COLO829 (cell line): ENCODE data around the gene CAMK2D.
"Not testable (repeated sequence)": the region's sequence is repeated elsewhere in the genome, so short reads cannot be mapped to it uniquely, and the experiment has no call there.

Source experiments
- DNase-seq: peaks from one replicate; pipeline ENCODE4 v3.0.0; 2012; ENCODE audit warnings: low spot score

CAMK2D gene

GRCh38 chr4:113761620-113762185 lies at the start of gene CAMK2D:
TSS of gene CAMK2D (minus strand) at chr4:113761738. CDS start at chr4:113761068, 670 bp downstream.
- peak; percentile 48 for DNase-seq

DNA sequence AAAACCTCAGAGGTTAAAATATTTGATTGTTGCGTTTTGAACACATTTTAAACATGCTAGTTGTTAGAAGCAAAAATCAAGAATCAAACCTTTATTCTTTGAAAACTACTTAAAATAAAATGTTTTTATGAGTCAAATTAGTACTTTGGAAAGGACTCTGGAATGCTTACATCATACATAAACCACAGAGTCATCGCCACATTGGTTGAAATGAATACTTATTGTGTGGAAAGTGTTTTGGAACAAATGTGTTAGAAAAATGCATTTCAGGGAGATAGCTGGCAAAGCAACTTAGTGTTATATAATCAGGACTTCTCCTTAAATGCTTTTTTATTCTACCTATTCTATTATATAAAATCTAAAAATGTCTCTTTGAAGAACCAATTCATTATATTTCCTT lies 49.4 kb upstream of the CAMK2D start:
- peak; percentile 13 for DNase-seq

GRCh38 chr4:113809311-113809710 lies 47.8 kb upstream of the CAMK2D start:
- no peak for DNase-seq

DNA sequence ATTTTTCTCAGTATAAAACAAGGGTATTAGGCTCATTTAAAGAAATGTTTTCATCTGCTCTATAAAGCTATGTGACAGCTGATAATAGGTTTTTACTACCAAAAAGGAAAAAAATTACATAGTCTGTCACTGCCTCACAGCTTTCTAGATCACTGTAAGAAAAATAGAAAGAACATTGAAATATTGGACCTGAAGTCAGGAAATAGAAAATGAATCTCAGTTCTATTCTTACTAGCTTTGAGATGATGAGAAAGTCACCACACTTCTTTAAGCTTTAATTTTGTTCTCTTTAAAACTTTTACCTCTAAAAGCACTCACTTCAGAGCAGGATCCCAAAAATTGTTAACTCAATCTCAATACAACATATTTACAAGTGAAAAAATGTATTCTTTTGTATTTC lies 45.3 kb upstream of the CAMK2D start:
- no peak for DNase-seq

- DNase-seq: no peak
These were observed 40.3 kb upstream of the CAMK2D start for GRCh38 chr4:113801882-113802281.

GRCh38 chr4:113796381-113796780 lies 34.8 kb upstream of the CAMK2D start:
- DNase-seq: not testable (repeated sequence)

DNA sequence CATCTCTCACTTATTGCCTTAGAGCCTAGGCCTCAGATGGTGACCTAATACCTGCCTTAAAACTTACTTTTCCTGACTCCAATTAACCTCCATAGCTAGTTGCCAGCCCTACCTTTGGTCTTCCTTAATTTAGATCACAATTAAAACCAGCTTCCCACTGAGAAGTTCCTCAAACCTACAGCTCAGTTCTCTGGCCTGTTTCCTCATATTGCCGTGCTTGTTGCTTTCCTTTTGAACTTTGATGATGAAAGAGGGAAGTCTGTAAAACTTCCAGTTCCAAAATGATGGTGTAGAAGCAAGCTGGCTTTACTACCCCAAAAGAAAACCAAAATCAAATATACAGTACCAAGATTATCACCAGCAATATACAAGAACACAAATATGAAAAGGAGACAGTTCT lies 28.9 kb upstream of the CAMK2D start:
- no peak for DNase-seq

GRCh38 chr4:113788888-113789287 lies 27.4 kb upstream of the CAMK2D start:
- DNase-seq: no peak

DNA sequence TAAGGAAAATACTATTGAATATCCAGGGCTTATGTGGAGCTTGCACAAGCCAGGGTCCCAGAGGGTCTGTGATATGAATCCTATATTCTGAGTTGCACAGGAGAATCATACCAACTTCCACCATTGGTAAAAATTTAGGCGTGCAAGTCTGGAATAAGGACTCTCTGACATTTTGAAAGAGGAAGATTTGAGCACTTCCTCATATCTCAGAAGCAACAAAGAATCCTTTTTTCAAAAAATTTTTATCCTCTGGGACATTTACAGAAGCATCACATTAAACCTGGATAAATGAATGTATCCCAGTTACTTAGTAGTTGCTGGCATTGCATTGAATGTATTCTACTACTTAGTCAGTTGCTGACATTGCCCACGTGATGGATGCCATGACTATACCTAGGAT lies 24.2 kb upstream of the CAMK2D start:
- DNase-seq: peak; percentile 24

DNA sequence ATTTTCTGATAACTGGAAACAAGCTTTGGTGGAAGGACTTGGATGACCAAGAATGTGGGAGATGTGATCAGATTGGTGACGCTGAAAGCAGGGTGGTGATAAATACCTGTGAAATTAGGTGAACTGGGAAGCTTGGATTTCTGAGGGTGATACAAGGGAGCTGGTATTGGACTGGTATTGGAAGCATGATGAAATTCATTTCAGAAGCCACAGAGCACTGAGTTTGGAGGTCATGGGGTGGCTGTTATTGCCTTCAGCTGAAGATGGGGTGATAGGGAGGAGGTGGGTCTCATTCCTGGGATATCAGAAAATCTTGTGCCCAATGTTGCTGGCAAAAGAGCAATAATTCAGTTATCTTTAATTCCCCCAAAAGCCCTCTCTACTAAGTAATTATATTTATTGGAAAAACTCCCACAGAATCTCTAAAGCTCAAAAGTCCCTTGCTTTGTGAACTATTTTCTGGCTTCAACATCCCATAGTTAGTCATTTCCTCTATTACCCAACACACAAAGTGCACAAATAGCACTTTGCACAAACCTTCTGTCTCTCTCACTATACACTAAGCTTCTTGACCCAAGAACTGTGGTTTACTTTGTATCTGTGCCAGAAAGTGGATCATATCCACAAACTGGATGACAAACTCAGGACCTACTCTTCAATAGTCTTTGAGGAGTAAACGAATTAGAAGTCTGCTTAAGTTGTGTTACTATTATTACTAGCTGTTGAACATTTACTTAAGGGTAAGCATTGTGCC lies 23.1 kb upstream of the CAMK2D start:
- peak; percentile 71 for DNase-seq

DNA sequence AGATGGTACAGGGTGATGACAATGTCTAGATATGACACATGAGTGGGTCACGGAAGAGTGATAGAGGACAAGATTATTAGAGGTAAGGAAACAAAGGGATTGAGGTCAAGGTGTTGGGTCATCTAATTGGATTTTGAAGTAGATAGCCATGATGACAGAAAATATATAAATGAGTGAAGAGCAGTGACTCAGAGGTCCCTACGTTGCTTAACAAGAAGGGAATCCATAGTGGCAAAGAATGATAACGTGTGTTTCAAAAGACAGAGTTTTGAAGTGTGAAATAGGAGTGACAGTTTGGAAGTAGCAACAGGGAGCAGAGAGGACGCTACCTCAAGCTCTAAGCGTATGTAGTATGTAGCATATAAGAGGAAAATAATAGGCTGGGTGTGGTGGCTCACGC lies 22.2 kb upstream of the CAMK2D start:
- DNase-seq: no peak

DNA sequence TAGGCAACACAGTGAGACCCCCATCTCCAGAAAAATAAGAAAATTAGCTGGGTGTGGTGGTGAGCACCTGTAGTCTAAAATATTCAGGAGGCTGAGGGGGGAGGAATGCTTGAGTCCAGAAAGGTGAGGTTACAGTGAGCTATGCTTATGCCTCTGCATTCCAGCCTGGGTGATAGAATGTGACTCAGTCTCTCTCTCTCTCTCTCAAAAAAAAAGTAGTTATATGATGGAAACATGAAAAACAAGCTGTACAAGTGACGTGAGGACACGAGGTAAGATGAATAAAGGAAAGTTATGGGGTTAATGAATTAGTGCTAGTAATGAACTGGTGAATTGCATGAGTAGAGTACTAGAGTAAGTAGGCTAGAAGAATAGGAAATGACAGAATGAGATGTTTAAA lies 21.8 kb upstream of the CAMK2D start:
- no peak for DNase-seq

DNA sequence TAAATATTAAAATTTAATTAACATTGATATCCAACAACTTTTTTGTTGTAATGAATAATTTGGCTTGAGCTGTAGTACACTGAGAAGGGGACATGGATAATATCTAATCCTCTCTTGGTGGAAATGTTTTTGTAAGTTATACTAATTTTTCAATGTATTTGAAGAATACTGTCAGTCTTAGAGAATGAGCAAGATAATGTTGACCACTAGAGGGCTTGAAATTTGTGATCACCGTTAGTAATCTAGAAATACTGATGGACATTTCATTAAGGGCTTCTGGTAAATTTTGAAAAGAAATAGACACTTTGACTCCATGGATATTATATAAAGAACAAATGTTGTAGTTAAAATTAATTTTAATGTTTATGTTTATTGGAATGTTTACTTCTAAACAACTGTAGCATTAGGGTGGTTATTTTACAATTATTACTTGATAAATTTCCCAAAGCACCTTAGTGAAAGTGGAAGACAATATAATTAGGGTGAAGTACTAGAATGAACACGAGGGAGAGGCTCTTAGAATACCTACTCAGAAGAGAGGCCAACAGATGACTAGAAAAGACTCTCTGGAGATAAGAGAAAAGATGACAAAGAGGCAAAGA lies 20.0 kb upstream of the CAMK2D start:
- peak; percentile 50 for DNase-seq

GRCh38 chr4:113776679-113777078 lies 15.1 kb upstream of the CAMK2D start:
- DNase-seq: no peak

DNA sequence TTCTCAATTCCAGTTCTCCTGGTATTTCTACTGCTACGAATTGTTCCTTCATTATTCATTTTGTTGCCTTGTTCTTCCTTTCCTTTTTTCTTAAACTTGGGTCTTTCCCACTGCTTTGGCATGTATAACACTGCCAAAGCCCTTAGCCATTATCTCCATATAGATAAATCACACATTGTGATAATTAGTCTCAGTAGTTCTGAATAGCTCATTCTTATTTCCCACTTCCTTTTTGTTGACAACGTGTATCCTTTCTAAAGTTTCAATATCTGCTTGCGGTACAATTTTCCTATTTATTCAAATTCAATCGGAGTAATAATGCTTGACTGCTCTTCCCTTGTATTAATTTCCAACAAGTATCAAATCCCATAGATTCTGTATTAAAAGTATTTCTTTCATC lies 14.5 kb upstream of the CAMK2D start:
- no peak for DNase-seq

DNA sequence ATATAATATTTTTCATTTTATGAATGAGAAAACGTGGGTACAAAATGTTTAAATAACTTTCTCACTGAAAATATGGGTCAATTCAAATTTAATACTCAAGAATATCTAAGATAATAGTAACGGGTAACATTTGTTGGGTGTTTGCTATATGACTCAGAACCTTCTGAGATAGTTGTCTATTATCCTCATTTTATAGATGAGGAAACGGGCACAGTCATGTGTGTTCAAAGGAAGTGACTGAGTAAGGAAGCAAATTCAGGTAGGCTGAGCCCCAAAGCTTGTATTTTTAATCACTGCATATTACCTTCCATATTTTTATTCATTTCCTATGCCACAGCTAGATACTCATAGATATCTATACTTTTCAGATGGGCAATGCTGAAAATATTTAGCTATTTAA lies 12.2 kb upstream of the CAMK2D start:
- no peak for DNase-seq

DNA sequence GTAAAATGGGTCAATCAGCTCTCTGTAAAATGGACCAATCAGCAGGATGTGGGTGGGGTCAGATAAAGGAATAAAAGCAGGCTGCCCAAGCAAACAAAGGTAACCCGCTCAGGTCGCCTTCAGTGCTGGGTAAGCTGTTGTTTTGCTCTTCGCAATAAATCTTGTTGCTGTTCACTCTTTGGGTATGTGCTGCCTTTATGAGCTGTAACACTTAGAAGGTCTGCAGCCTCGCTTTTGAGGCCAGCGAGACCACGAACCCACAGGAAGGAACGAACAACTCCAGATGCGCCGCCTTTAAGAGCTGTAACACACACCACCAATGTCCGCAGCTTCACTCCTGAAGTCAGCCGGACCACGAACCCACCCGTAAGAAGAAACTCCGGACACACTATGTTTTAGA lies 11.5 kb upstream of the CAMK2D start:
- no peak for DNase-seq

DNA sequence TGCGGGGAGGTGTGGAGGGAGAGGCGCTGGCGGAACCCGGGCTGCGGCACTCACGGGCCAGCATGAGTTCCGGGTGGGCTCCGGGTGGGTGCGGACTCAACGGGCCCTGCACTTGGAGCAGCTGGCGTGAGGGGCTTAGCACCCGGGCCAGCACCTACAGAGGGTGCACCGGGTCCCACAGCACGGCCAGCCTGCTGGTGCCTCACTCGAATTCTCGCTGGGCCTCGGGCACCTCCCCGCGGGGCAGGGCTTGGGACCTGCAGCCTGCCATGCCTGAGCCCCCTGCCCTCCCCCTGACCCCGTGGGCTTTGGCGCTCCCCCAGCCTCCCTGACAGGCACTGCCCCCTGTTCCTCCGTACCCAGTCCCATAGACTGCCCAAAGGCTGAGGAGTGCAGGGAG lies 10.8 kb upstream of the CAMK2D start:
- DNase-seq: no peak

- no peak for DNase-seq
These were observed 8.2 kb upstream of the CAMK2D start for GRCh38 chr4:113769744-113770143.

DNA sequence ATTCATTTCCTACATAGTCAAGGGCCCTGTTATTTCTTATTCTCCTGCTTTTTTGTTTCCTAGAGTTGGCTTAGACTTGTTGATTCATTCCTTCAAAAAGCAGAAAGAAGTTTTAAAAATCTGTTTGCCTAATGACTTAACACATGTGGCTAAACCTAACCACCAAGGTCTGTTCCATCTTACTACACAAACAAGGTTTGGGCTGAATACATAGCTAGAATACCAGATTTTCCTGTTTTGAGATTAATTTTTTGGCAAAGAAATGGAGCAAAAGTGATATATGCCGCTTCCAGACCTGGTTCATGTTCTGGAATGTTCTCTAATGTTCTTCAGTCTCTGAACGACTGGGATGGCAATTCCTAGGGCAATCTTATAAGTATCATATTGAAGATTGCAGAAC lies 7.4 kb upstream of the CAMK2D start:
- no peak for DNase-seq

DNA sequence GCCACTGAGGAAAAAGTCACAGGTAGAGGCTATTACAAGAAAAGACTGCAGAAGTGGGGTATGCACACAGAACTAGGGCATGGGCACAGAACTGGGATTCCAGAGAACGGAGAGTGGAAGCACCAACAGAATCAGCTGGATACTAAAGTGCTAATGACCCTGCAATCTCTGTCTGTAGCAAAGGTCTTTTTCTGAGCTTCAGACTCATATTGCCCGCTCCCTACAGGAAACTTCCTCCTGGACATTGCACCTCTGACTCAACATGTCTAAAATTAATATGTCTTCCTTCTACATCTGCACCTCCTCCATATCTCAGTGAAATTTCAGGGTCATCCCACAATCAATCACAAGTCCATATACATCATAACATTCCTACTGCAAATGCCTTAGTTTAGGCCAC lies 5.3 kb upstream of the CAMK2D start:
- no peak for DNase-seq

DNA sequence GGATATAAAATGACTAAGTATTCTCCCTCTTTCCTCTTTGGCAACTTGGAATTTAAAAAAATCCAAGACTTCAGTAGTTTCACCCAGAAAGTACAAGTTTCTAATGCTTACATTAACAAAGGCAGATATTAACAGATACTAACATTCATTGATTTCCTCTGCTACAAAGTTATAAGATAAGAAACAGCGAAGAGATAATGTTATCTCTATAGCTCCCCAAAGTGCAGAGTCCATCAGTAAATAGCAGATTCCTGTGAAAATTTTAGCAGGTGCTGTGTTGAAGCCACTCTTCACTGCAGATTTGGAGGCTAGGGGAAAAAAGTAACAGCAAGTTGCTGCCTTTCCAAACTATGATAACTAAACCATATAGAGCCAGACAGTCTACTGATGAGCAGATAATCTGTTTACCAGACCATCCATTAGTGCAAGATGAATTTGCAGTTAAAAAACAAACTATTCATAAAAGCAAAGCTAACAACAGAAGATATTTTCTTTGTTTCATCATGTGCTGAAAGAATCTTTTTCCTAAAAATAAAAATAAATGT lies 3.3 kb upstream of the CAMK2D start:
- DNase-seq: no peak

DNA sequence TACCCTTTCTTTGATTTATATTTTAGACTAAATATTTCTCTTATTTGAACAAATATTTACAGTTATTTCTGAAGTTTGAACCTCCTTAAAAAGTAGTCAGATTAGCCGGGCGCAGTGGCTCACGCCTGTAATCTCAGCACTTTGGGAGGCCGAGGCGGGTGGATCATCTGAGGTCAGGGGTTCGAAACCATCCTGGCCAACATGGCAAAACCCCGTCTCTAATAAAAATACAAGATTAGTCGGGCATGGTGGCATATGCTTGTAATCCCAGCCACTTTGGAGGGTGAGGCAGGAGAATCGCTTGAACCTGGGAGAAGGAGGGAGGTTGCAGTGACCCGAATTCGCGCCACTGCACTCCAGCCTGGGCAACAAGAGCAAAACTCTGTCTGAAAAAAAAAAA lies 2.4 kb upstream of the CAMK2D start:
- not testable (repeated sequence) for DNase-seq

- no peak for DNase-seq
These were observed 1.4 kb upstream of the CAMK2D start for GRCh38 chr4:113763029-113763285.
